GM10847 (cell line): ENCODE measurements around the gene EXOC1L.

Source experiments
- POLR2A ChIP-seq: IDR thresholded peaks from 2 replicates; pipeline ENCODE4 v1.6.1; 2011; ENCODE audit not compliant: insufficient read length; ENCODE audit errors: extremely low read depth

EXOC1L gene

GRCh38 chr4:55864577-55865223 is 45.1 kb downstream of the EXOC1L start:
- TF ChIP-seq POLR2A: no peak

GRCh38 chr4:55865228-55865806 is 45.7 kb downstream of the EXOC1L start:
- no peak for TF ChIP-seq POLR2A

DNA sequence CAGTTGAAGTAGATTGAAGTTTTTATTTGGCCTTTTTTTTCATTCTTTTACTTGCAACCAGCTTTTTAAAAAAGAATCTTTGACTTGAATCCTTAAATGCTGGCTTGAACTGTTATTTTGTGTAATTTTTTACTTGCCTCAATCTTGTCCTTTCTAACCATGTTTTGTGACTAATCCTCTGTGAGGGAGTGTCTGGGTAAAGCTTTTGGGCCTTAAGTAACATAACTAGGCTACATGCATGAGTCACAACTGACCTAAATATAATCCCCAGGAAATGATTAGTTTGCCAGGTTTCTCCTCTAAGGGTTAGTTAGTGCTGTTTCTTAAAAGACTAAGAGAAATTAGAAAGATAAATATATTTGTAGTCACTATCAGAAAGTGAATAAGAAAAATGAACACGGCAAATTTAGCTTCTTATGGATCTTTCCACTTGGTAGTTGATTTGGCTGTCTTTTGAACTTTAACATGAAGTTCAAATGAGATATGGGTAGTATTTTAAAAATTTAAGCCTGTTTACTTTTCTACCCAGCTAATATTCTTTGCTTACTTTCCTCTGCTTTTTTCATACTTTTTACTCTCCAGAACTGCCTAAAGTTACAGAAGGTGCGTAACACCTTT is 46.8 kb downstream of the EXOC1L start:
- TF ChIP-seq POLR2A: no peak

- no peak for TF ChIP-seq POLR2A
Observed at GRCh38 chr4:55866973-55867574, 47.5 kb downstream of the EXOC1L start.

GRCh38 chr4:55868581-55869090 is 49.0 kb downstream of the EXOC1L start:
- TF ChIP-seq POLR2A: no peak

DNA sequence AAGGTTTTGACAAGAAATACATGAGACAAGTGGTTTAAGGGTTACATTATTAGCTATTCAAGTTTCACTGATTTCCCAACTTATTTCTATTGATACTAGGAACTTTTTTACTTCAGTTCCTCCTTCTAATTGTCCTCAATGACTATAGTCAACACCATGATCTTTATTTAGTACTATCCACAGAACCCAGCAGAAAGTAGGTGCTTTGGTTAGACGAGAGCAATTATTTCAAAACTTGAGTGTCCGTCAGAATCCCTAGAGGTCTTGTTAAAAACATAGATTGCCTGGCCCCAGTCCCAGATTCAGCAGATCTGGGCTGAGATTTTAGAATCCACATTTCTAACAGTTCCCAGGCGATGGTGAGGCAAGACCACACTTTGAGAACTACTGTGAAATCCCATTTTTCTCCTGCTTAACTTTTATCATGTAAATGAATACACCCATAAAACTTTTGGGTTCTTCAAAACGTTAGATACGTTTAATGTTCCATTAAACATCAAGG is 51.8 kb downstream of the EXOC1L start:
- no peak for TF ChIP-seq POLR2A

- no peak for TF ChIP-seq POLR2A
Observed at GRCh38 chr4:55874831-55875230, 55.2 kb downstream of the EXOC1L start.

- no peak for TF ChIP-seq POLR2A
Observed at GRCh38 chr4:55876387-55876786, 56.8 kb downstream of the EXOC1L start.

DNA sequence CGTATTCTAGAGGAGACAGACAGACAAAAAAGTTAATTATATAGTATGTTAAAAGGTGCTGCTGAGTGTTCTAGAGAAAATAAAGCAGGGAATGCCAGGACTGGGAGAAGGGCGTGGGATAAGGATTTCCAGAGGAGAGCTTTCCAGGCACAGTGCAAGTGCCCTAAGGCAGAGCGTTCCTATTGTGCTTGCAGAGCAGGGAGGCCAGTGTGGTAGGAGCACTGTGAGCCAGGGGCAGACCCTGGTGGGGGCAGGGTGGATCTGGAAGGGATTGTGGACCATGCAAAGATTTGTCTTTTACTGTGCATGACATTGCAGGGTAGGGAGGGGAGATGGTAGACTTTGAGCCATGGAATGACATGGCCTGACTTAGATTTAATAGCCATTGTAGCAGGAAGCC is 59.6 kb downstream of the EXOC1L start:
- TF ChIP-seq POLR2A: no peak

- no peak for TF ChIP-seq POLR2A
Observed at GRCh38 chr4:55880652-55881280, 61.2 kb downstream of the EXOC1L start.

- no peak for TF ChIP-seq POLR2A
Observed at GRCh38 chr4:55884093-55884850, 64.7 kb downstream of the EXOC1L start.

GRCh38 chr4:55884851-55885219 is 65.2 kb downstream of the EXOC1L start:
- TF ChIP-seq POLR2A: no peak
